Amygdala (tissue), 56 donors: ENCODE measurements around the gene ZNF385D.

Experiments
- DNase-seq, 56 donors: peaks; one replicate each; lab custom pipeline; 2025; lab: John Stamatoyannopoulos, UW

ZNF385D gene

GRCh38 chr3:21620511-21621155 is 130.4 kb downstream of the ZNF385D start:
- DNase-seq, result no peak

GRCh38 chr3:21618695-21619094 is 132.3 kb downstream of the ZNF385D start:
- no peak for DNase-seq

DNA sequence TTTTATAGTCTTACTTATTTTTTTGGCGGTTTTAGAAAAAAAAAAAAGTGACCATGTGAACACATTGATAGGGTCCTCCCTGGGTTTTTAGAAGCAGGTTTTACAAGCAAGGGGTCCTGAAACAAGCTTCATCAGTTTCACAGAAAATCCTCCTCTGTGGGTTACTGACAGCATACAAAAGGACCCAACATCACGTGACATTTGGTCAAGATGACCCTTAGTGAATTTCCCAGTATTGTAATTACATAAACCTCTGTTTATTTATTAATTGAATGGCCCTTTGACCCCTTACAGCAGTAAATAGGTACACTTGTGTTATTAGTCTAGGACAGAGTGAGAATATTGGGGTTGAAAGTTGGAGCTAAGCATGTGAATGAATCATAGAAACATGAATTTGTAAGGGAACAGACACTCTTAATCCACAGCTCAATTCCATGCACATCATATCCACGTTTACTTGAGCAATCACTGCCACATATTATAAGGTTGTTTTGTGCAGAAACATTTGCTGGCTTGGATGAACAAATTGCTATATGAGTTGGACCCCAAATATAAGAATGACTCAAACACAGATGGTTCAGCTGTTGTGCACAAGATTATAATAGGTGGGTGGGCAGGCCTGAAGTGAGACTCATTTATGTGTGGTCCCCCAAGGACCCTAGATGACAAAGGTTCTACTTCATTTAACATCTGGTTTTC is 137.5 kb downstream of the ZNF385D start:
- DNase-seq, result no peak

DNA sequence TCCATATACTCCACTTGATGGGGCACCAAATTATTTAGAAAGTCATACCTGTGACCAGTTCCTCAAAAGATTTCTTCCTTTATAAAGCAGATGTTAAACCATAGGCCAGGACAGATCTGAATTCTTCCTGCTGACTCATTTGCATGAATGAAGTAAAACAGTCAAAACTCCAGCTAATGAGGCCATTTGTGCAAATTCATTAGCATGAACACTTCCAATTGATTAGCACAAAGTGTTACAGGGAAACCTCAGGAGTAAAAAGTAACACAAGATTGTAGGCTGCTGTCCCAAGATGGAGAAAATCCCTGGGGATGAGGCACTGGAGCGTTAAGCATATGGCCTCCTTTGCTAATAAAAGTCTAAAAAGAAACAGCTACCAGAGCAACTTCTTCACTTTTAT is 149.8 kb downstream of the ZNF385D start:
- no peak for DNase-seq

- DNase-seq, result no peak
These were observed 151.1 kb downstream of the ZNF385D start for GRCh38 chr3:21599890-21600289.

DNA sequence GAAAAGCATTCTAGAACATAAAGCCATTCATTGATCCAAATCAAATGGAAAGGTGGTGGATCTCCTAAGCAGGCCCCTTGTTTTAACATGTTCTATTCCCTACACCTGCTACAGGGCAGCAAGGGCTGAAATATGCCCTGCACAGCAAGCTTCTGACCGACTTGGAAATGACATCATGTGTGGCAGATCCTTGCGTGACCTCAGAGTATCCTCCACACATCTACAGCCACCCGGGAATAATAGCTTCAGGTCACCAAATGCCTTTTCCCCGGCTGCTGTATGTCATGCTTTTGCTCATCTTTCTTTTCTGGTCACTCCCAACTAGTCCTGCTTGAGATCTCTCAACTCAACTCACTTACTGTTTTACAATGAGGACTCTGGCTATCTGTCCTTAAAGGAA is 158.2 kb downstream of the ZNF385D start:
- DNase-seq, result no peak

DNA sequence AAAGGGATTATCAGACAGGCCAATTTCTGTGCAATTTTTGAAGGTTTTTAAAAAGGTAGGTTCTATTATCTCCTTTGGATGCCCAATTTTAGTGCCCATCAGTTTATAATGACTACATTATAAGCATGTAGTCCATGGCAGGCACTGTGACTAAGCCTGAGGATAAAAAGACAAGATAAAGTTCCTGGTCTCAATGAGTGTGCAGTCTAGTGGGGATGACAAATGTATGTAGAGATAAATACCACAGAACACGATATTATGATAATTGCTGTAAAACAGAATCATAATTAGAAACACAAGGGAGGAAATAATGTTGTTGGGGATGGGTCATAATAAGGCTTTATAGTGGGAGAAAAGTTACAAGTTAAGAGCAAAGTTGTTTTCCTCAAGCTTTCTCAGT is 163.1 kb downstream of the ZNF385D start:
- DNase-seq, result no peak

DNA sequence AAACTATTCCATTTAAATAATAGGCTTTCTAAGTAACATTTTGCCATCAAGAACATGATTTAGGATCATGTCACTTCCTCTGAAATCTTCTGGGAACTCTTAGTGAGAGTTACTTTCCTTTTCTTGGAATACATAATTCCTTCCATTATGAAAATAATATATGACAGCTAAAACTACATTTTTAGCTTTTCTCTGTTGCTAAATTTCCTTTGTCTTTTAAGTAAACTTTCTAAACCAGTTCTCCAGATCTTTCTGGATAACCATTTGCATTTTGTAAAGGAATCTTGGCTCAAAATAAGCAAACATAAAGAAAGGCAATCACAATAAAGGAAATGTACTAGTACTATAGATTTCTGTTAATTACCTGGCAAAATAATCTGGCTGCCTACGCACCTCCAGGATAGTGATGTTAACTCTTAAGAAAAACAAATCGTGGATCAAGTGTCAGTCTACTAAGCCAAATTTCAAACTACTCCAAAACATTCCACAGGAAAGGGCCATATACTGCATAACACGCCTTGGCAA is 165.7 kb downstream of the ZNF385D start:
- no peak for DNase-seq

DNA sequence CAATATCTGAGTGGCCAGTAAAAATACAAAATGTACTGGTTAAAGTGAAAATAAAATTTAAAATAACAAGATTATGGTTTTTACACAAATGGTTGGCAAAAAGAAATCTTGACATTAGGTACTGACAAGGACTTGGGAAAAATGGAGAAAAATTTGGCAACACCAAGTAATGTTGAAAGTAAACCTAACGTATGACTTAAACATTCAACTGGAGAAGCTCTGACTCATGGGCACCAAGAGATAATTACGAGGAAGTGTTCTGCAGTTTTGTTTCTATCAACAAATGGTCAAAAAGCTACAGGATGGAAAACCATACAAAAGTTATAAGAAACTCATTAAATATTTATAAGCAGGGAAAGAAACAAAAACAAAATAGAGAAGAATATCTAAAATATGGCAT is 177.7 kb downstream of the ZNF385D start:
- DNase-seq, result no peak

- no peak for DNase-seq
These were observed 186.5 kb downstream of the ZNF385D start for GRCh38 chr3:21564531-21564930.

GRCh38 chr3:21562243-21562642 is 188.8 kb downstream of the ZNF385D start:
- DNase-seq, result no peak

GRCh38 chr3:21561472-21561871 is 189.5 kb downstream of the ZNF385D start:
- no peak for DNase-seq

GRCh38 chr3:21551019-21551418 is 200.0 kb downstream of the ZNF385D start:
- DNase-seq, result no peak

DNA sequence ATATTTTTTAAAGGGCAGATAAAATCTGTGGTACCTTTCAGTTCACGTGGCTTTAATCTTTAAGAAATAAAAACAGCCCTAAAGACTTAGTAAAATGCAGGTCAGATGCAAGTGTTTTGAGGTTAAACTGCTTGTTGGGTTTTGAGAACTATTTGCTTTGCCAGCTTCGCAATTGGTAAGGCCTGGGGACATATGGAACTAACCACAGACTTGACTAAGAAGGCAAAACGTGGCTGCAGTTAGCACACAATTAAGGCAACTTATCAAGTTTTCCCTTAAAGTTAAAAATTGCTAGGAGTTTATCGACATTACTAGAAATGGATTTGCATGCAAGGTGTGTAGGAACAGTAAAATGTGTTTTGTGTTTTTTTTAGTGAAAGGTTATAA is 206.9 kb downstream of the ZNF385D start:
- no peak for DNase-seq

DNA sequence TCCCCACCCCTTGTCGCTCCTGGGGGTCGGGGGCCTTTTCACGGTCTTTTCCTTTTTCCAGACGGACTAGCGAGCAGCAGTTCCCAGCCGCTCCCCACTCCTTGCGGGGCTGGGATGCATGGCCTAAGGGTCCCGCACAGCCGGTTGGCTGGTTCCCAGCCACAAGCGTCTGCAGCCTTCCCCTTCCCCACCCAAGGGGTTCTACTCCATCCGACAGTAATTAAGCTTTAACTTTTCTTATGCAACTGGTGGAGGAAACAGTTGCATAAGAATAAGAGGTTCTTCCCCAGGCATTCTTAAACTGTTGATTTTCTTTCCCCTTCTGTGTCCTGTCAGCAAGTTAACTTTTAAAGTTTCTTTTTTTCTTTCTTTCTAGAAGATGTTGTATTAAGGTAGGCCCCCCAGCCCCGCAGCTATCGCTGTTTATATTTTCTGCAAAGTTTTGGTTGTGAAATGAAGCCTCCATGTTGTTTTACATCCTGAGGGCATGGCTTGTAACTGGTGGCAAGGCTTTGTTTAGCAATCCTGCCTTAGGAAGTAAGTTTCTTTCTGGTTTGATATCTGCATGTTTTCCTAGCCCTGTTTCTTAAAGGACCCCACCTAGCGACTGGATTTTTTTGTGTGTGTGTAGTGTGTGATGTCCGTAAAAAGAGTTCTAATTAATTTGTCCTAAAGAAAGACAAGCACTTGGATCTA is 207.5 kb downstream of the ZNF385D start:
- DNase-seq, result no peak

DNA sequence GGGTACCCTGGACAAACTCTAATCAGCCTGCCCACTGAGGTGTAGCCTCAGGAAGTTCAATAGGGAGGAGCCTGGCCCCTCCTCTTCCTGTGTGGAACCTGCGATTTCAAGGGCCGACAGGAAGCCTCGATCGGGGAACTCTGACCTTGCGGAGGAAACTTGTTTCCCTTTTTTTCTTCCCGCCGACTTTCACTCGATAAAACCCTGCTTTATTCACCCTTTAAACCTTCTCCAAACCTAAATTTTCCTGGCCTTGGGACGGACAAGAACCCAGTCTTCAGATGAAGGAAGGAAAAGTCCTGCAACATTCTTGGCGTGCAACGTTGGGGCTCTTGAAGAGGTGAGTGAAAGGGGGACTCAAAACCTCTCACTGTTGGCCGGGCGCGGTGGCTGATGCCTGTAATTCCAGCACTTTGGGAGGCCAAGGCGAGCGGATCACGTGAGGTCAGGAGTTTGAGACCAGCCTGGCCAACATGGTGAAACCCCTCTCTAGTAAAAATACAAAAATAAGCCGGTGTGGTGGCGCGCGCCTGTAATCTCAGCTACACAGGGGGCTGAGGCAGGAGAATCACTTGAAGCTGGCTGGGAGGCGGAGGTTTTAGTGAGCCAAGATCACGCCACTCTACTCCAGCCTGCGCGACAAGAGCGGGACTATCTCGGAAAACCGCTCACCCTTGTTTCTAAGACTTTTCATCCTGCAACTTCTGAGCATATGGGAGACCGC is 208.2 kb downstream of the ZNF385D start:
- DNase-seq, result no peak

GRCh38 chr3:21540265-21540664 is 210.7 kb downstream of the ZNF385D start:
- DNase-seq, result no peak

GRCh38 chr3:21534462-21534861 is 216.5 kb downstream of the ZNF385D start:
- DNase-seq, result no peak

DNA sequence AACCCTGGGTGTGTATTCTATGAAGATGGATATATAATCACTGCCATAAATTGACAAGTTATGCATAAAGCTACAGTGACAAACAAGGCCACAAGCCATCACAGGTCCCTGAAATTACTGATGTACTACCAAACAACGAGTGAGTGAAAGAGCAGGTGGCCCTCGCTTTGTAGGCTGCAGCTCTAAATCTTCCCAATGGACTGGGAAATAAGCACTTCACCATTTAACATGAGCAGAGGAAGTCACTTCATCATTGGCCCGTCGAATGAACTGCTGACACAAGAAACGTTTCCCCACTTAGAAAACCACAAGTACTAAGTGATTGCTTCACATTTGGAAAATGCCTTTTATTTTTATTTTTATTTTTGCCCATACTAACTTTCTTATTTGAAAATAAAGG is 218.0 kb downstream of the ZNF385D start:
- DNase-seq, result no peak

DNA sequence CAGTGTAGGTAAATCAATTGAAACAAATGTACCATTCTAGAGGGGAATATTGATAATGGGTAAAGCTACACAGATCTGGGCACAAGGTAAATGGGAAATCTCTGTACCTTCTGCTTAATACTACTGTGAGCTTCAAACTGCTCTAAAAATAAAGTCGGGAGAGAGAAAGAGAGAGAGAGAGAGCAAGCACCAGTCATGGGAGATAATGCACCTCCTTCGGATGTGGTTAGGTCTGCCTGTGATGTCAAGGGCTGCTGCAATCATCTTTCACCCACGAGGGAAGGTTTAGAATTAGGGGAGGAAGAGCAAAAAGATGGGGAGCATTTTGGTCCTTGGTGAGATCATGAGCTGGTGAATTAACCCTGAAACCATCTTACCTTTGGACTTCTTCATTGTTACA is 219.1 kb downstream of the ZNF385D start:
- no peak for DNase-seq
